Neural progenitor cell (in vitro differentiated cells): ENCODE data around the gene EPHB6.

Experiments used
- EZH2 ChIP-seq: fragments of 200-600 bp; sonication (generic); IDR thresholded peaks from 2 replicates; pipeline ENCODE4 v1.6.1; 2017; ENCODE audit warnings: antibody characterized with exemption, mild to moderate bottlenecking, moderate library complexity
- EZH2phosphoT487 ChIP-seq: fragments of 200-600 bp; sonication (generic); IDR thresholded peaks from 2 replicates; pipeline ENCODE4 v1.6.1; 2017; ENCODE audit warnings: antibody characterized with exemption
- TF ChIP-seq, protein P1 (sequence below): fragments of 200-600 bp; sonication (generic); IDR thresholded peaks from 2 replicates; pipeline ENCODE4 v1.5.1; 2017; ENCODE audit warnings: antibody characterized with exemption, mild to moderate bottlenecking

- TF ChIP-seq, protein P1, sequence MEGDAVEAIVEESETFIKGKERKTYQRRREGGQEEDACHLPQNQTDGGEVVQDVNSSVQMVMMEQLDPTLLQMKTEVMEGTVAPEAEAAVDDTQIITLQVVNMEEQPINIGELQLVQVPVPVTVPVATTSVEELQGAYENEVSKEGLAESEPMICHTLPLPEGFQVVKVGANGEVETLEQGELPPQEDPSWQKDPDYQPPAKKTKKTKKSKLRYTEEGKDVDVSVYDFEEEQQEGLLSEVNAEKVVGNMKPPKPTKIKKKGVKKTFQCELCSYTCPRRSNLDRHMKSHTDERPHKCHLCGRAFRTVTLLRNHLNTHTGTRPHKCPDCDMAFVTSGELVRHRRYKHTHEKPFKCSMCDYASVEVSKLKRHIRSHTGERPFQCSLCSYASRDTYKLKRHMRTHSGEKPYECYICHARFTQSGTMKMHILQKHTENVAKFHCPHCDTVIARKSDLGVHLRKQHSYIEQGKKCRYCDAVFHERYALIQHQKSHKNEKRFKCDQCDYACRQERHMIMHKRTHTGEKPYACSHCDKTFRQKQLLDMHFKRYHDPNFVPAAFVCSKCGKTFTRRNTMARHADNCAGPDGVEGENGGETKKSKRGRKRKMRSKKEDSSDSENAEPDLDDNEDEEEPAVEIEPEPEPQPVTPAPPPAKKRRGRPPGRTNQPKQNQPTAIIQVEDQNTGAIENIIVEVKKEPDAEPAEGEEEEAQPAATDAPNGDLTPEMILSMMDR, result no peak
- no peak for TF ChIP-seq EZH2
- TF ChIP-seq EZH2phosphoT487, result no peak
Measured at GRCh38 chr7:142898377-142899170, 43.7 kb downstream of the EPHB6 start.
